SK-N-SH treated with all-trans-retinoic acid at 6 μM for 48 hours (cell line): ENCODE results near the gene ACAD9.

Source experiments
- ARNTL ChIP-seq: fragments of 450-650 bp; formaldehyde crosslinking; IDR thresholded peaks from 2 replicates; pipeline ENCODE4 v1.5.0; 2020; ENCODE audit warnings: low read depth, mild to moderate bottlenecking, moderate library complexity, borderline replicate concordance
- CSRNP3 ChIP-seq: fragments of 250-450 bp; sonication (Bioruptor Pico); IDR thresholded peaks from 2 replicates; pipeline ENCODE4 v1.5.1; 2021; ENCODE audit warnings: mild to moderate bottlenecking, moderate library complexity
- GLIS3 ChIP-seq: fragments of 250-450 bp; sonication (Bioruptor Pico); IDR thresholded peaks from 2 replicates; pipeline ENCODE4 v1.5.0; 2020; ENCODE audit warnings: mild to moderate bottlenecking, moderate library complexity
- ISL1 ChIP-seq: fragments of 250-450 bp; sonication (Bioruptor Pico); IDR thresholded peaks from 2 replicates; pipeline ENCODE4 v2.1.2; 2022; ENCODE audit warnings: mild to moderate bottlenecking, moderate library complexity
- PATZ1 ChIP-seq: fragments of 250-450 bp; sonication (Bioruptor Pico); IDR thresholded peaks from 2 replicates; pipeline ENCODE4 v1.8.0; 2020; ENCODE audit warnings: mild to moderate bottlenecking, moderate library complexity, borderline replicate concordance
- POU6F1 ChIP-seq: fragments of 250-450 bp; sonication (Bioruptor Pico); IDR thresholded peaks from 2 replicates; pipeline ENCODE4 v1.8.0; 2021; ENCODE audit warnings: low read depth, mild to moderate bottlenecking, moderate library complexity, borderline replicate concordance
- PPARA ChIP-seq: fragments of 250-450 bp; sonication (Bioruptor Pico); IDR thresholded peaks from 2 replicates; pipeline ENCODE4 v1.5.0; 2020; ENCODE audit warnings: mild to moderate bottlenecking, borderline replicate concordance
- RARB ChIP-seq: fragments of 250-450 bp; sonication (Bioruptor Pico); IDR thresholded peaks from 2 replicates; pipeline ENCODE4 v1.8.0; 2021; ENCODE audit warnings: mild to moderate bottlenecking, moderate library complexity
- SNAI2 ChIP-seq: fragments of 250-450 bp; sonication (Bioruptor Pico); IDR thresholded peaks from 2 replicates; pipeline ENCODE4 v1.5.0; 2020; ENCODE audit warnings: mild to moderate bottlenecking, moderate library complexity
- TCF4 ChIP-seq: fragments of 250-450 bp; sonication (Bioruptor Pico); IDR thresholded peaks from 2 replicates; pipeline ENCODE4 v1.8.0; 2021; ENCODE audit warnings: mild to moderate bottlenecking, moderate library complexity, borderline replicate concordance
- ZC3H10 ChIP-seq: fragments of 250-450 bp; sonication (Bioruptor Pico); IDR thresholded peaks from 2 replicates; pipeline ENCODE4 v1.5.1; 2021; ENCODE audit warnings: mild to moderate bottlenecking, moderate library complexity
- ZFP3 ChIP-seq: fragments of 250-450 bp; sonication (Bioruptor Pico); IDR thresholded peaks from 2 replicates; pipeline ENCODE4 v1.5.0; 2020; ENCODE audit warnings: mild to moderate bottlenecking, moderate library complexity
- ZNF565 ChIP-seq: fragments of 450-650 bp; formaldehyde crosslinking; conservative IDR thresholded peaks from 2 replicates; pipeline ENCODE4 v1.5.0; 2020; ENCODE audit warnings: low read depth, mild to moderate bottlenecking, moderate library complexity
- ZNF70 ChIP-seq: fragments of 450-650 bp; formaldehyde crosslinking; IDR thresholded peaks from 2 replicates; pipeline ENCODE4 v1.5.0; 2020; ENCODE audit warnings: mild to moderate bottlenecking, moderate library complexity

- TF ChIP-seq ZC3H10 (CRISPR knock-in tag) (no peak), ARNTL (no peak), ISL1 (CRISPR knock-in tag) (no peak), CSRNP3 (CRISPR knock-in tag) (no peak), PATZ1 (no peak), GLIS3 (CRISPR knock-in tag) (no peak), ZNF70 (CRISPR knock-in tag) (no peak), ZNF565 (no peak), TCF4 (CRISPR knock-in tag) (no peak), RARB (no peak), POU6F1 (no peak), SNAI2 (CRISPR knock-in tag) (no peak), ZFP3 (CRISPR knock-in tag) (no peak), PPARA (no peak)
Measured at GRCh38 chr3:128850544-128850943, 28.9 kb upstream of the ACAD9 start.
